Measurements from ENCODE around the gene KRT76. TPM values are rescaled to one million over a fixed set of nuclear protein-coding genes. Genes with fewer than 3 reads are reported as not detected.
"Not testable (repeated sequence)": the region's sequence is repeated elsewhere in the genome, so short reads cannot be mapped to it uniquely, and the experiment has no call there.

Gene KRT76
- total and polyA plus RNA-seq, 3 experiments from 2014 or later: not detected

- CTCF ChIA-PET: interaction anchor here (1.2 kb wide), 1 partner anchor 140 kb away, joined by 4 read pairs; no protein-coding TSS in a partner anchor
- H3K27ac Mint-ChIP-seq; H3K36me3 Mint-ChIP-seq; H3K9me3 Mint-ChIP-seq; H3K4me3 Mint-ChIP-seq; H3K4me3 ChIP-seq (ENCODE audit: low read length); DNase-seq; H3K27ac ChIP-seq (ENCODE audit: low read depth, low read length); H3K4me1 Mint-ChIP-seq; H3K9me3 ChIP-seq (ENCODE audit: low read length); POLR2A ChIA-PET; H3K4me1 ChIP-seq (ENCODE audit: insufficient read depth, low read length); H3K27me3 ChIP-seq (ENCODE audit: insufficient read depth, low read length, poor library complexity, severe bottlenecking); H3K36me3 ChIP-seq (ENCODE audit: insufficient read depth, low read length): not testable (repeated sequence)
- peaks cover 11 to 12% of the 10 kb centered on the region in 2 donors for H3K27me3 Mint-ChIP-seq
Observed at GRCh38 chr12:52750532-52750931, 26.6 kb downstream of the KRT76 start.

GRCh38 chr12:52749827-52750226 lies 27.3 kb downstream of the KRT76 start:
- no peak overlapping the region for H3K4me3 ChIP-seq (ENCODE audit: low read length)
- peaks cover 8 to 12% of the 10 kb centered on the region in 2 donors for H3K27me3 Mint-ChIP-seq
- H3K27ac Mint-ChIP-seq: no peak overlapping the region
- no peaks in the 10 kb centered on the region for H3K27me3 ChIP-seq (ENCODE audit: insufficient read depth, low read length, poor library complexity, severe bottlenecking)
- no peak overlapping the region for H3K27ac ChIP-seq (ENCODE audit: low read depth, low read length)
- no peak overlapping the region for H3K4me3 Mint-ChIP-seq
- H3K9me3 Mint-ChIP-seq: no peaks in the 10 kb centered on the region
- ChIA-PET POLR2A (no interaction called here), CTCF (no interaction called here)
- H3K4me1 ChIP-seq (ENCODE audit: insufficient read depth, low read length): peaks cover 4% of the 10 kb centered on the region
- no peaks in the 10 kb centered on the region for H3K4me1 Mint-ChIP-seq
- H3K36me3 ChIP-seq (ENCODE audit: insufficient read depth, low read length): no peaks in the 10 kb centered on the region
- DNase-seq: no peak
- H3K9me3 ChIP-seq (ENCODE audit: low read length): no peaks in the 10 kb centered on the region
- H3K36me3 Mint-ChIP-seq: no peaks in the 10 kb centered on the region

- Mint-ChIP-seq H3K9me3 (no peaks in the 10 kb centered on the region), H3K27ac (no peak overlapping the region), H3K4me1 (no peaks in the 10 kb centered on the region), H3K36me3 (no peaks in the 10 kb centered on the region), H3K4me3 (no peak overlapping the region), H3K27me3 (peaks cover 5 to 12% of the 10 kb centered on the region in 2 donors)
- POLR2A ChIA-PET: no interaction called here
- CTCF ChIA-PET: no interaction called here
- H3K27ac ChIP-seq (ENCODE audit: low read depth, low read length): no peak overlapping the region
- no peaks in the 10 kb centered on the region for H3K9me3 ChIP-seq (ENCODE audit: low read length)
- peak in 1 of 5 donors; percentile 11 for DNase-seq
- H3K27me3 ChIP-seq (ENCODE audit: insufficient read depth, low read length, poor library complexity, severe bottlenecking): no peaks in the 10 kb centered on the region
- H3K36me3 ChIP-seq (ENCODE audit: insufficient read depth, low read length): no peaks in the 10 kb centered on the region
- H3K4me1 ChIP-seq (ENCODE audit: insufficient read depth, low read length): peaks cover 4% of the 10 kb centered on the region
- H3K4me3 ChIP-seq (ENCODE audit: low read length): no peak overlapping the region
Observed at GRCh38 chr12:52748578-52748977, 28.6 kb downstream of the KRT76 start.

GRCh38 chr12:52745554-52745953 lies 31.6 kb downstream of the KRT76 start:
- Histone ChIP-seq H3K36me3 (ENCODE audit: insufficient read depth, low read length) (no peaks in the 10 kb centered on the region), H3K27me3 (ENCODE audit: insufficient read depth, low read length, poor library complexity, severe bottlenecking) (no peaks in the 10 kb centered on the region), H3K27ac (ENCODE audit: low read depth, low read length) (no peak overlapping the region), H3K4me1 (ENCODE audit: insufficient read depth, low read length) (peaks cover 4% of the 10 kb centered on the region), H3K9me3 (ENCODE audit: low read length) (no peaks in the 10 kb centered on the region), H3K4me3 (ENCODE audit: low read length) (no peak overlapping the region)
- ChIA-PET CTCF (no interaction called here), POLR2A (no interaction called here)
- Mint-ChIP-seq H3K4me3 (no peak overlapping the region), H3K4me1 (no peaks in the 10 kb centered on the region), H3K9me3 (peaks cover 0 to 4% (median 0%) of the 10 kb centered on the region in 5 donors), H3K27ac (no peak overlapping the region), H3K36me3 (no peaks in the 10 kb centered on the region), H3K27me3 (peaks cover 7 to 26% of the 10 kb centered on the region in 2 donors)
- no peak for DNase-seq

- Mint-ChIP-seq H3K9me3 (peaks cover 0 to 4% (median 0%) of the 10 kb centered on the region in 5 donors), H3K4me1 (no peaks in the 10 kb centered on the region), H3K4me3 (no peak overlapping the region), H3K27ac (no peak overlapping the region), H3K27me3 (peaks cover 10 to 36% of the 10 kb centered on the region in 2 donors), H3K36me3 (no peaks in the 10 kb centered on the region)
- no peaks in the 10 kb centered on the region for H3K27me3 ChIP-seq (ENCODE audit: insufficient read depth, low read length, poor library complexity, severe bottlenecking)
- no peaks in the 10 kb centered on the region for H3K36me3 ChIP-seq (ENCODE audit: insufficient read depth, low read length)
- no peak for DNase-seq
- peaks cover 4% of the 10 kb centered on the region for H3K4me1 ChIP-seq (ENCODE audit: insufficient read depth, low read length)
- ChIA-PET POLR2A (no interaction called here), CTCF (no interaction called here)
- H3K4me3 ChIP-seq (ENCODE audit: low read length): no peak overlapping the region
- H3K9me3 ChIP-seq (ENCODE audit: low read length): no peaks in the 10 kb centered on the region
- H3K27ac ChIP-seq (ENCODE audit: low read depth, low read length): no peak overlapping the region
Observed at GRCh38 chr12:52744493-52745156, 32.5 kb downstream of the KRT76 start.

- Mint-ChIP-seq H3K36me3 (no peaks in the 10 kb centered on the region), H3K4me1 (no peaks in the 10 kb centered on the region), H3K4me3 (no peak overlapping the region), H3K9me3 (peaks cover 0 to 4% (median 0%) of the 10 kb centered on the region in 5 donors), H3K27me3 (peaks cover 9 to 46% of the 10 kb centered on the region in 2 donors), H3K27ac (no peak overlapping the region)
- Histone ChIP-seq H3K27me3 (ENCODE audit: insufficient read depth, low read length, poor library complexity, severe bottlenecking) (no peaks in the 10 kb centered on the region), H3K4me1 (ENCODE audit: insufficient read depth, low read length) (no peaks in the 10 kb centered on the region), H3K27ac (ENCODE audit: low read depth, low read length) (no peak overlapping the region), H3K4me3 (ENCODE audit: low read length) (no peak overlapping the region), H3K9me3 (ENCODE audit: low read length) (no peaks in the 10 kb centered on the region), H3K36me3 (ENCODE audit: insufficient read depth, low read length) (no peaks in the 10 kb centered on the region)
- DNase-seq: no peak
- ChIA-PET CTCF (no interaction called here), POLR2A (no interaction called here)
Observed at GRCh38 chr12:52742822-52743457, 34.2 kb downstream of the KRT76 start.

- Mint-ChIP-seq H3K9me3 (peaks cover 0 to 4% (median 0%) of the 10 kb centered on the region in 5 donors), H3K36me3 (no peaks in the 10 kb centered on the region), H3K4me3 (no peak overlapping the region), H3K27ac (no peak overlapping the region), H3K27me3 (peaks cover 11 to 46% of the 10 kb centered on the region in 2 donors), H3K4me1 (no peaks in the 10 kb centered on the region)
- ChIA-PET POLR2A (no interaction called here), CTCF (no interaction called here)
- Histone ChIP-seq H3K4me3 (ENCODE audit: low read length) (no peak overlapping the region), H3K4me1 (ENCODE audit: insufficient read depth, low read length) (no peaks in the 10 kb centered on the region), H3K36me3 (ENCODE audit: insufficient read depth, low read length) (no peaks in the 10 kb centered on the region), H3K9me3 (ENCODE audit: low read length) (no peaks in the 10 kb centered on the region), H3K27ac (ENCODE audit: low read depth, low read length) (no peak overlapping the region), H3K27me3 (ENCODE audit: insufficient read depth, low read length, poor library complexity, severe bottlenecking) (no peaks in the 10 kb centered on the region)
- no peak for DNase-seq
Observed at GRCh38 chr12:52742196-52742580, 35.0 kb downstream of the KRT76 start.

- POLR2A ChIA-PET: no interaction called here
- H3K4me1 ChIP-seq (ENCODE audit: insufficient read depth, low read length): no peaks in the 10 kb centered on the region
- H3K27ac ChIP-seq (ENCODE audit: low read depth, low read length): no peak overlapping the region
- no peak overlapping the region for H3K4me3 Mint-ChIP-seq
- no peaks in the 10 kb centered on the region for H3K36me3 ChIP-seq (ENCODE audit: insufficient read depth, low read length)
- H3K27me3 Mint-ChIP-seq: peaks cover 11 to 46% of the 10 kb centered on the region in 2 donors
- no peaks in the 10 kb centered on the region for H3K9me3 ChIP-seq (ENCODE audit: low read length)
- peaks cover 0 to 4% (median 0%) of the 10 kb centered on the region in 5 donors for H3K9me3 Mint-ChIP-seq
- peak; percentile 16 to 62 (median 35) for DNase-seq
- H3K4me3 ChIP-seq (ENCODE audit: low read length): no peak overlapping the region
- CTCF ChIA-PET: no interaction called here
- H3K4me1 Mint-ChIP-seq: no peaks in the 10 kb centered on the region
- peak overlapping the region in 2 of 8 donors; percentile 27 to 56 for H3K27ac Mint-ChIP-seq
- no peaks in the 10 kb centered on the region for H3K36me3 Mint-ChIP-seq
- H3K27me3 ChIP-seq (ENCODE audit: insufficient read depth, low read length, poor library complexity, severe bottlenecking): no peaks in the 10 kb centered on the region
Observed at GRCh38 chr12:52741375-52742195, 35.6 kb downstream of the KRT76 start.
